Measurements from ENCODE around the gene NAA15.

GRCh38 chr4:139301821-139302611 lies 711 bp downstream of the NAA15 start, which contains the start of gene NDUFC1:
- TF ChIP-seq CTCF (IDR thresholded peaks at IDR 0.05): no peak
- TF ChIP-seq REST (IDR thresholded peaks at IDR 0.05; ENCODE audit: insufficient read depth in 1 of 2, low read depth in 2 of 2, low read length in 1 of 2): no peak
- TF ChIP-seq TCF7L2 (IDR thresholded peaks at IDR 0.05; ENCODE audit: low read depth, low read length): no peak

All from Panc1 (cell line).